HepG2 (cell line): ENCODE results near the gene FMNL2.

Source experiments
- ATF7 ChIP-seq, 2 experiments: fragments of 450-650 bp in 1 of 2; sonication (generic) in 1 of 2; formaldehyde crosslinking in 1 of 2; IDR thresholded peaks; 2 replicates each; pipeline versions ENCODE4 v1.4.0 to v1.6.1; 2016 to 2020; ENCODE audit warnings: antibody characterized with exemption in 1 of 2, mild to moderate bottlenecking in 1 of 2, missing genetic modification reagents in 1 of 2
- CBX2 ChIP-seq, 2 experiments: fragments of 200-600 bp in 1 of 2; sonication (generic); formaldehyde crosslinking in 1 of 2; IDR thresholded peaks; 2 replicates each; pipeline versions ENCODE4 v1.7.0 to v1.8.1; 2018 to 2022; ENCODE audit warnings: low read depth in 2 of 2, low read length in 1 of 2, mild to moderate bottlenecking in 1 of 2, missing genetic modification reagents in 1 of 2
- GTF2F1 ChIP-seq: fragments of 150-350 bp; IDR thresholded peaks from 2 replicates; pipeline ENCODE4 v1.6.1; 2014; ENCODE audit warnings: low read length
- HDAC6 ChIP-seq: fragments of 200-600 bp; sonication (generic); IDR thresholded peaks from 2 replicates; pipeline ENCODE4 v1.7.0; 2017; ENCODE audit warnings: mild to moderate bottlenecking, antibody characterized with exemption, low read length, low read depth
- JUNB ChIP-seq: sonication (generic); formaldehyde crosslinking; IDR thresholded peaks from 2 replicates; pipeline ENCODE4 v1.8.0; 2022; ENCODE audit warnings: missing genetic modification reagents, mild to moderate bottlenecking, borderline replicate concordance
- POLR2A ChIP-seq, 2 experiments: IDR thresholded peaks; 2 replicates each; pipeline ENCODE4 v1.6.1; 2011; ENCODE audit warnings: low read depth in 2 of 2, low read length in 2 of 2, mild to moderate bottlenecking in 1 of 2, moderate library complexity in 1 of 2; ENCODE audit not compliant: insufficient read depth in 1 of 2
- POLR2AphosphoS2 ChIP-seq: IDR thresholded peaks from 2 replicates; pipeline ENCODE4 v1.6.1; 2011; ENCODE audit warnings: low read depth, low read length, improper control_type of control experiment
- ZNF484 ChIP-seq: sonication (generic); formaldehyde crosslinking; IDR thresholded peaks from 2 replicates; pipeline ENCODE4 v1.5.1; 2020; ENCODE audit warnings: mild to moderate bottlenecking, low read depth, missing genetic modification reagents, borderline replicate concordance
- TF ChIP-seq, protein P1 (sequence below): sonication (generic); formaldehyde crosslinking; IDR thresholded peaks from 2 replicates; pipeline ENCODE4 v1.5.0; 2020; ENCODE audit warnings: missing genetic modification reagents
- TF ChIP-seq, protein P2 (sequence below), 2 experiments: fragments of 450-650 bp in 1 of 2; sonication (generic) in 1 of 2; formaldehyde crosslinking in 1 of 2; IDR thresholded peaks; 2 replicates each; pipeline versions ENCODE4 v1.6.1 to v1.8.0; 2016 to 2022; ENCODE audit warnings: antibody characterized with exemption in 1 of 2, mild to moderate bottlenecking in 1 of 2, missing genetic modification reagents in 1 of 2

DNA sequence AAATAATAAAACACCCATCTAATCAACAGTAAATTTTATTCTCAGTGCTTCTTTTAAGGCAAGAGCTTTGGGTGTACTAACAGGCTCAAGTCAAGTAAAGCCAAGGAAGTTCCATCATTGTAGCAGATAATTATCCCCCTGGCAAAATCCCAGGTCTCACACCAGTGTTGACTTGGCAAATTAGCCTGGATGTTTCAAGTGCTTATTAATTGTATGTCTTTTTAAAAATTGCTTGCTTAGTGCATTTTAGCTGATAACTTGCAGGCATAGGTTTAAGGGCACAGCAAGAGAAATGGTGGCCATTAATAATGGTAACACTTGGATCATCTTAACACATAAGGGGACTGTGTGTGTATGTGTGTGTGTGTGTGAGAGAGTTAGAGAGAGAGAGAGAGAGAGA, 42.0 kb upstream of the FMNL2 start:
- no peak for TF ChIP-seq POLR2AphosphoS2
- no peak for TF ChIP-seq GTF2F1
- TF ChIP-seq ATF7 (IDR thresholded peaks at IDR 0.05), result no peak
- no peak for TF ChIP-seq ATF7 (CRISPR knock-in tag; IDR thresholded peaks at IDR 0.05)
- no peak for TF ChIP-seq JUNB (CRISPR knock-in tag)
- no peak for TF ChIP-seq ZNF484 (CRISPR knock-in tag)
- TF ChIP-seq, protein P1, sequence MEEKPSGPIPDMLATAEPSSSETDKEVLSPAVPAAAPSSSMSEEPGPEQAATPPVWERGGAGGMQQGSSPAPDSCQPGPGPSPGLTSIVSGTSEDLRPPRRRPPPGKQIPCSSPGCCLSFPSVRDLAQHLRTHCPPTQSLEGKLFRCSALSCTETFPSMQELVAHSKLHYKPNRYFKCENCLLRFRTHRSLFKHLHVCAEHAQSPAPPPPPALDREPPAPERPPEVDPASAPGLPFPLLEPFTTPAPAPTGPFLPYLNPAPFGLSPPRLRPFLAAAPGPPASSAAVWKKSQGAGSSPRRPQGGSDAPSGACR (CRISPR knock-in tag), result no peak
- TF ChIP-seq HDAC6, result no peak
- no peak for TF ChIP-seq CBX2 (IDR thresholded peaks at IDR 0.05; ENCODE audit: low read depth, low read length)
- no peak for TF ChIP-seq CBX2 (CRISPR knock-in tag; IDR thresholded peaks at IDR 0.05; ENCODE audit: low read depth)
- TF ChIP-seq, protein P2, sequence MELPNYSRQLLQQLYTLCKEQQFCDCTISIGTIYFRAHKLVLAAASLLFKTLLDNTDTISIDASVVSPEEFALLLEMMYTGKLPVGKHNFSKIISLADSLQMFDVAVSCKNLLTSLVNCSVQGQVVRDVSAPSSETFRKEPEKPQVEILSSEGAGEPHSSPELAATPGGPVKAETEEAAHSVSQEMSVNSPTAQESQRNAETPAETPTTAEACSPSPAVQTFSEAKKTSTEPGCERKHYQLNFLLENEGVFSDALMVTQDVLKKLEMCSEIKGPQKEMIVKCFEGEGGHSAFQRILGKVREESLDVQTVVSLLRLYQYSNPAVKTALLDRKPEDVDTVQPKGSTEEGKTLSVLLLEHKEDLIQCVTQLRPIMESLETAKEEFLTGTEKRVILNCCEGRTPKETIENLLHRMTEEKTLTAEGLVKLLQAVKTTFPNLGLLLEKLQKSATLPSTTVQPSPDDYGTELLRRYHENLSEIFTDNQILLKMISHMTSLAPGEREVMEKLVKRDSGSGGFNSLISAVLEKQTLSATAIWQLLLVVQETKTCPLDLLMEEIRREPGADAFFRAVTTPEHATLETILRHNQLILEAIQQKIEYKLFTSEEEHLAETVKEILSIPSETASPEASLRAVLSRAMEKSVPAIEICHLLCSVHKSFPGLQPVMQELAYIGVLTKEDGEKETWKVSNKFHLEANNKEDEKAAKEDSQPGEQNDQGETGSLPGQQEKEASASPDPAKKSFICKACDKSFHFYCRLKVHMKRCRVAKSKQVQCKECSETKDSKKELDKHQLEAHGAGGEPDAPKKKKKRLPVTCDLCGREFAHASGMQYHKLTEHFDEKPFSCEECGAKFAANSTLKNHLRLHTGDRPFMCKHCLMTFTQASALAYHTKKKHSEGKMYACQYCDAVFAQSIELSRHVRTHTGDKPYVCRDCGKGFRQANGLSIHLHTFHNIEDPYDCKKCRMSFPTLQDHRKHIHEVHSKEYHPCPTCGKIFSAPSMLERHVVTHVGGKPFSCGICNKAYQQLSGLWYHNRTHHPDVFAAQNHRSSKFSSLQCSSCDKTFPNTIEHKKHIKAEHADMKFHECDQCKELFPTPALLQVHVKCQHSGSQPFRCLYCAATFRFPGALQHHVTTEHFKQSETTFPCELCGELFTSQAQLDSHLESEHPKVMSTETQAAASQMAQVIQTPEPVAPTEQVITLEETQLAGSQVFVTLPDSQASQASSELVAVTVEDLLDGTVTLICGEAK (IDR thresholded peaks at IDR 0.05), result no peak
- TF ChIP-seq, protein P2 (CRISPR knock-in tag; IDR thresholded peaks at IDR 0.05), result no peak
- no peak for TF ChIP-seq POLR2A (IDR thresholded peaks at IDR 0.05; ENCODE audit: insufficient read depth in 1 of 2, low read depth in 2 of 2, low read length in 2 of 2)
